HepG2 (cell line): ENCODE data around the gene MBLAC1.

Source experiments
- CTCF ChIP-seq: sonication (generic); formaldehyde crosslinking; IDR thresholded peaks from 2 replicates; pipeline ENCODE4 v1.5.0; 2020; ENCODE audit warnings: mild to moderate bottlenecking, missing genetic modification reagents, moderate library complexity
- PRDM15 ChIP-seq: sonication (generic); formaldehyde crosslinking; IDR thresholded peaks from 2 replicates; pipeline ENCODE4 v1.4.0; 2020; ENCODE audit warnings: missing genetic modification reagents
- SNAI1 ChIP-seq: sonication (generic); formaldehyde crosslinking; IDR thresholded peaks from 2 replicates; pipeline ENCODE4 v1.5.0; 2020; ENCODE audit warnings: mild to moderate bottlenecking, missing genetic modification reagents, borderline replicate concordance
- YY1 ChIP-seq: IDR thresholded peaks from 2 replicates; pipeline ENCODE4 v1.6.1; 2011; ENCODE audit warnings: low read length, low read depth, moderate library complexity, mild to moderate bottlenecking; ENCODE audit not compliant: insufficient read depth, insufficient replicate concordance
- ZNF274 ChIP-seq: sonication (generic); formaldehyde crosslinking; IDR thresholded peaks from 2 replicates; pipeline ENCODE4 v1.5.1; 2020; ENCODE audit warnings: mild to moderate bottlenecking, missing genetic modification reagents
- ZZZ3 ChIP-seq: sonication (generic); formaldehyde crosslinking; IDR thresholded peaks from 2 replicates; pipeline ENCODE4 v1.4.0; 2020; ENCODE audit warnings: missing genetic modification reagents, mild to moderate bottlenecking, borderline replicate concordance

- no peak for TF ChIP-seq CTCF (CRISPR knock-in tag)
- no peak for TF ChIP-seq ZZZ3
- TF ChIP-seq ZNF274, result no peak
- TF ChIP-seq PRDM15, result no peak
- TF ChIP-seq SNAI1 (CRISPR knock-in tag), result no peak
- no peak for TF ChIP-seq YY1
Measured at GRCh38 chr7:100077205-100077604, 49.6 kb upstream of the MBLAC1 start.
